HUES6 (cell line): ENCODE measurements around the gene GINS1.

ENCODE experiments used
- H3K27ac ChIP-seq: 2 replicates; pipeline ENCODE4 v1.7.0; 2013; ENCODE audit warnings: low read depth, mild to moderate bottlenecking, low read length, inconsistent platforms
- H3K27me3 ChIP-seq: 2 replicates; pipeline ENCODE4 v1.6.1; 2013; ENCODE audit warnings: low read length; ENCODE audit not compliant: control insufficient read depth, insufficient read depth
- H3K36me3 ChIP-seq: 2 replicates; pipeline ENCODE4 v1.6.1; 2013; ENCODE audit warnings: low read length; ENCODE audit not compliant: control insufficient read depth, insufficient read depth
- H3K4me1 ChIP-seq: 2 replicates; pipeline ENCODE4 v1.6.1; 2013; ENCODE audit warnings: low read length; ENCODE audit not compliant: control insufficient read depth, insufficient read depth
- H3K4me3 ChIP-seq: 2 replicates; pipeline ENCODE4 v1.5.1; 2013; ENCODE audit warnings: low read depth, low read length
- H3K9ac ChIP-seq: one replicate; pipeline ENCODE4 v1.6.1; 2013; ENCODE audit warnings: mild to moderate bottlenecking, low read length
- H3K9me3 ChIP-seq: 2 replicates; pipeline ENCODE4 v1.6.1; 2013; ENCODE audit warnings: low read depth, low read length; ENCODE audit not compliant: control insufficient read depth, insufficient read depth

The GINS1 gene

DNA sequence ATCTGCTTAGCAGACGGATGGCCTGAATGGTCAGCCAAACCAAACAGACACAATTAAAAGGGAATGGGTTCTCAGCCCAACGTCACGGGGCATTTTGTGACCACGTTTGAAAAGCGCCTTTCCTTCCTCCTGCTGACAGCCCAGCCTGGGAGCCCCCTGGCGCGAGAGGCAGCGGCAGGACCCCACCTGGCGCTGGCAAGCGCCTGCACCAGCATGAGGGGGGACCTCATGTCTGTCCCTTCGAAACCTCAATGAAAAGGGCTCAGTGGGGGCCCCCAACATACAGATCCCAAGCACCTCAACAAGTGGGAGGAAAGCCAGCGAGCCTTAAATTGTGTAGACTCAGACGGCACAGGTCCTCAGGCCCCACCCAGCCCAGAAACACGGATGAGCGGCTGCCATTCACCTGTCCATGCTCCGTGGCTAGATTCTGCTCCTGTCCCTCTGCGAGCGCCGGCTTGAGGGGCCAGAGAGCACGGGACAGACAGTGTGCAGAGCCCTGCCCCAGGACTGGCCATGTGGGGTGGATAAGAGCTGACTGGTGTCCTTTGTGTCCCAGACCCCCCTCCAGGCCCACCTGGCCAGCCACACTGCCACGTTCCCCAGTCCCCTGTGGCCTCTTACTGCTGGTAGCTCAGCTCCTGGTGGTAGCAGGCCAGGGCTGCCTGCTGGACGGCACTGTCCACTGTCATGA, 90.3 kb downstream of the GINS1 start:
- Histone ChIP-seq H3K9ac (no peak overlapping the region), H3K9me3 (no peaks in the 10 kb centered on the region), H3K36me3 (peaks cover 57% of the 10 kb centered on the region), H3K27ac (no peak overlapping the region), H3K4me1 (no peaks in the 10 kb centered on the region), H3K27me3 (no peaks in the 10 kb centered on the region), H3K4me3 (no peak overlapping the region)
